ENCODE results near the gene TMEM223.
"Not testable (repeated sequence)": the region's sequence is repeated elsewhere in the genome, so short reads cannot be mapped to it uniquely, and the experiment has no call there.

The TMEM223 gene

DNA sequence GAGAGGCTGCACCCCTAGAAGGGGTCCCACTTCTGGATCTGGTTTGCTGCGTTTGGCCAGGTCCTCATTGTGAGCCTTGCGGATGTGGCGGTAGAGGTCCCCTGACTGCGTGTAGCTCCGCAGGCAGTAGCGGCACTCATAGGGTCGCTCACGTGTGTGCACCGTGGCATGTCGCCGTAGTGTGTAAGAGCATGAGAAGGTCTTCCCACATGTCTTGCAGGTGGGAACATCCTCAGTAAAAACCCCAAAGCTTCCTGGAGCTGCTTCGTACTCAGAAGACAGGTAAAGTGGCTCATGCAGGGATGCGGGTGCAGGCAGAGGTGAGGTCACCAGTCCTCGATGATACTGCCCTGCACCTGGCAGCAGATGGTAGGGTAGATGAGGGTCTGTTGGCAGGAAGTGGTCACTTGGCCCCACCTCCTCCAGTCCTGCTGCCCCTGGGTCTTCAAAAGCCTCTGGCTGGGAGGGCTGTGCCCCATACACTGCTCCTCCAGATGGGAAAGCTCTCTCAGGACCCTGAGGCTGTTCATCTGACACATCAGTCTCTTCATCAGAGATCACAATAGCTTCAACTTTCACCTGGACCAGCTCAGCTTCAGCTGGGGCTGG, 39.5 kb downstream of the TMEM223 start:
- no peak for DNase-seq

DNA sequence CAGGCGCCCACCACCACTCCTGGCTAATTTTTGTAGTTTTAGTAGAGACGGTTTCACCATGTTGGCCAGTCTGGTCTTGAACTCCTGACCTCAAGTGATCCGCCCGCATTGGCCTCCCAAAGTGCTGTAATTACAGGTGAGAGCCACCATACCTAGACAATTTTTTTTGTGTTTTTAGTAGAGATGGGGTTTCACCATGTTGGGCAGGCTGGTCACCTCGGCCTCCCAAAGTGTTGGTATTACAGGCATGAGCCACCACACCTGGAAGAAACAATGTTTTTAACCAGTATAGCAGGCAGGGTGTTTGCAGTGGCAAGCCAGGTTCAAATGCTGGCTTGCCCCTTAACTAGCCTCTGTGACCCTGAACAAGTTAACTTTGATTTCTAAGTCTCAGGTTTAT, 41.9 kb downstream of the TMEM223 start:
- DNase-seq = not testable (repeated sequence)

- no peak for DNase-seq
Measured at GRCh38 chr11:62747475-62748160, 44.2 kb downstream of the TMEM223 start.

Data from central memory CD4-positive, alpha-beta T cell (primary cell).